ENCODE measurements around the gene TAAR2.
"Not testable (repeated sequence)": the region's sequence is repeated elsewhere in the genome, so short reads cannot be mapped to it uniquely, and the experiment has no call there.

The TAAR2 gene

GRCh38 chr6:132635906-132636305 lies 11.8 kb upstream of the TAAR2 start:
- H3K27me3 Mint-ChIP-seq (ENCODE audit: low read depth) = peaks cover 42% of the 10 kb centered on the region
- not testable (repeated sequence) for H3K36me3 Mint-ChIP-seq (ENCODE audit: low read depth); H3K9me3 Mint-ChIP-seq; H3K27ac Mint-ChIP-seq; H3K4me3 Mint-ChIP-seq; H3K4me1 Mint-ChIP-seq (ENCODE audit: low read depth)

GRCh38 chr6:132635288-132635687 lies 11.2 kb upstream of the TAAR2 start:
- H3K4me1 Mint-ChIP-seq (ENCODE audit: low read depth); H3K9me3 Mint-ChIP-seq; H3K27ac Mint-ChIP-seq; H3K36me3 Mint-ChIP-seq (ENCODE audit: low read depth); H3K4me3 Mint-ChIP-seq: not testable (repeated sequence)
- peaks cover 45% of the 10 kb centered on the region for H3K27me3 Mint-ChIP-seq (ENCODE audit: low read depth)

GRCh38 chr6:132634796-132635195 lies 10.7 kb upstream of the TAAR2 start:
- Mint-ChIP-seq H3K27me3 (ENCODE audit: low read depth) (peaks cover 42% of the 10 kb centered on the region), H3K4me1 (ENCODE audit: low read depth) (no peaks in the 10 kb centered on the region), H3K4me3 (no peak overlapping the region), H3K9me3 (no peaks in the 10 kb centered on the region), H3K27ac (no peak overlapping the region), H3K36me3 (ENCODE audit: low read depth) (no peaks in the 10 kb centered on the region)

GRCh38 chr6:132633362-132633761 lies 9.3 kb upstream of the TAAR2 start:
- Mint-ChIP-seq H3K4me1 (ENCODE audit: low read depth) (no peaks in the 10 kb centered on the region), H3K36me3 (ENCODE audit: low read depth) (no peaks in the 10 kb centered on the region), H3K4me3 (no peak overlapping the region), H3K27me3 (ENCODE audit: low read depth) (peaks cover 40% of the 10 kb centered on the region), H3K27ac (no peak overlapping the region), H3K9me3 (no peaks in the 10 kb centered on the region)

GRCh38 chr6:132623106-132623845 lies 799 bp downstream of the TAAR2 start:
- no peaks in the 10 kb centered on the region for H3K36me3 Mint-ChIP-seq (ENCODE audit: low read depth)
- H3K27ac Mint-ChIP-seq = no peak overlapping the region
- no peaks in the 10 kb centered on the region for H3K4me1 Mint-ChIP-seq (ENCODE audit: low read depth)
- peaks cover 33% of the 10 kb centered on the region for H3K27me3 Mint-ChIP-seq (ENCODE audit: low read depth)
- no peaks in the 10 kb centered on the region for H3K9me3 Mint-ChIP-seq
- H3K4me3 Mint-ChIP-seq = no peak overlapping the region

- Mint-ChIP-seq H3K27ac (no peak overlapping the region), H3K36me3 (ENCODE audit: low read depth) (no peaks in the 10 kb centered on the region), H3K27me3 (ENCODE audit: low read depth) (peaks cover 23% of the 10 kb centered on the region), H3K9me3 (no peaks in the 10 kb centered on the region), H3K4me1 (ENCODE audit: low read depth) (peaks cover 8% of the 10 kb centered on the region), H3K4me3 (no peak overlapping the region)
Observed at GRCh38 chr6:132616677-132617076, 7.4 kb downstream of the TAAR2 start.

GRCh38 chr6:132614554-132614953 lies 9.5 kb downstream of the TAAR2 start:
- H3K9me3 Mint-ChIP-seq = no peaks in the 10 kb centered on the region
- H3K4me3 Mint-ChIP-seq = peak overlapping the region; percentile 29
- no peak overlapping the region for H3K27ac Mint-ChIP-seq
- no peaks in the 10 kb centered on the region for H3K36me3 Mint-ChIP-seq (ENCODE audit: low read depth)
- peaks cover 8% of the 10 kb centered on the region for H3K4me1 Mint-ChIP-seq (ENCODE audit: low read depth)
- H3K27me3 Mint-ChIP-seq (ENCODE audit: low read depth) = peaks cover 17% of the 10 kb centered on the region

- no peaks in the 10 kb centered on the region for H3K36me3 Mint-ChIP-seq (ENCODE audit: low read depth)
- no peak overlapping the region for H3K27ac Mint-ChIP-seq
- H3K4me3 Mint-ChIP-seq = no peak overlapping the region
- no peaks in the 10 kb centered on the region for H3K9me3 Mint-ChIP-seq
- H3K27me3 Mint-ChIP-seq (ENCODE audit: low read depth) = peaks cover 10% of the 10 kb centered on the region
- H3K4me1 Mint-ChIP-seq (ENCODE audit: low read depth) = peaks cover 8% of the 10 kb centered on the region
Observed at GRCh38 chr6:132612449-132613108, 11.5 kb downstream of the TAAR2 start.

- Mint-ChIP-seq H3K36me3 (ENCODE audit: low read depth) (no peaks in the 10 kb centered on the region), H3K27me3 (ENCODE audit: low read depth) (peaks cover 9% of the 10 kb centered on the region), H3K4me3 (no peak overlapping the region)
Observed at GRCh38 chr6:132611616-132612015, 12.5 kb downstream of the TAAR2 start.

GRCh38 chr6:132607544-132608233 lies 16.4 kb downstream of the TAAR2 start:
- H3K27me3 Mint-ChIP-seq (ENCODE audit: low read depth) = no peaks in the 10 kb centered on the region
- H3K9me3 Mint-ChIP-seq = no peaks in the 10 kb centered on the region
- H3K27ac Mint-ChIP-seq = no peak overlapping the region
- H3K4me1 Mint-ChIP-seq (ENCODE audit: low read depth) = peaks cover 4% of the 10 kb centered on the region
- H3K4me3 Mint-ChIP-seq = no peak overlapping the region
- no peaks in the 10 kb centered on the region for H3K36me3 Mint-ChIP-seq (ENCODE audit: low read depth)

More at GRCh38 chr6:132611616-132612015, 12.5 kb downstream of the TAAR2 start:
- no peaks in the 10 kb centered on the region for H3K9me3 Mint-ChIP-seq
- H3K27ac Mint-ChIP-seq = no peak overlapping the region
- peaks cover 8% of the 10 kb centered on the region for H3K4me1 Mint-ChIP-seq (ENCODE audit: low read depth)

GRCh38 chr6:132604635-132605152 lies 19.4 kb downstream of the TAAR2 start:
- Mint-ChIP-seq H3K4me1 (ENCODE audit: low read depth) (no peaks in the 10 kb centered on the region), H3K27me3 (ENCODE audit: low read depth) (no peaks in the 10 kb centered on the region), H3K36me3 (ENCODE audit: low read depth) (no peaks in the 10 kb centered on the region), H3K27ac (no peak overlapping the region), H3K4me3 (no peak overlapping the region), H3K9me3 (no peaks in the 10 kb centered on the region)

- not testable (repeated sequence) for H3K9me3 Mint-ChIP-seq; H3K27ac Mint-ChIP-seq; H3K27me3 Mint-ChIP-seq (ENCODE audit: low read depth); H3K4me3 Mint-ChIP-seq; H3K36me3 Mint-ChIP-seq (ENCODE audit: low read depth); H3K4me1 Mint-ChIP-seq (ENCODE audit: low read depth)
Observed at GRCh38 chr6:132600900-132601299, 23.2 kb downstream of the TAAR2 start.

- H3K9me3 Mint-ChIP-seq = no peaks in the 10 kb centered on the region
- H3K4me3 Mint-ChIP-seq = no peak overlapping the region
- no peaks in the 10 kb centered on the region for H3K4me1 Mint-ChIP-seq (ENCODE audit: low read depth)
- no peak overlapping the region for H3K27ac Mint-ChIP-seq
- H3K36me3 Mint-ChIP-seq (ENCODE audit: low read depth) = no peaks in the 10 kb centered on the region
- peaks cover 5% of the 10 kb centered on the region for H3K27me3 Mint-ChIP-seq (ENCODE audit: low read depth)
Observed at GRCh38 chr6:132598473-132598872, 25.6 kb downstream of the TAAR2 start.

GRCh38 chr6:132596201-132596600 lies 27.9 kb downstream of the TAAR2 start:
- H3K9me3 Mint-ChIP-seq = no peaks in the 10 kb centered on the region
- H3K36me3 Mint-ChIP-seq (ENCODE audit: low read depth) = no peaks in the 10 kb centered on the region

GRCh38 chr6:132592855-132593254 lies 31.2 kb downstream of the TAAR2 start:
- Mint-ChIP-seq H3K27ac (no peak overlapping the region), H3K4me1 (ENCODE audit: low read depth) (no peaks in the 10 kb centered on the region), H3K9me3 (no peaks in the 10 kb centered on the region), H3K4me3 (no peak overlapping the region), H3K27me3 (ENCODE audit: low read depth) (peaks cover 3% of the 10 kb centered on the region), H3K36me3 (ENCODE audit: low read depth) (no peaks in the 10 kb centered on the region)

More at GRCh38 chr6:132596201-132596600, 27.9 kb downstream of the TAAR2 start:
- Mint-ChIP-seq H3K27ac (no peak overlapping the region), H3K27me3 (ENCODE audit: low read depth) (peaks cover 7% of the 10 kb centered on the region), H3K4me1 (ENCODE audit: low read depth) (no peaks in the 10 kb centered on the region), H3K4me3 (no peak overlapping the region)
